Fibroblast of pulmonary artery (primary cell): Measurements from ENCODE around the gene USH1C.

Experiments used
- DNase-seq: peaks from one replicate; pipeline ENCODE4 v3.0.0-alpha.2; 2010; ENCODE audit warnings: low read depth
- H3K4me3 ChIP-seq: replicated peaks from 2 replicates; pipeline ENCODE4 v1.5.1; 2011; ENCODE audit warnings: low read depth, mild to moderate bottlenecking, control low read depth, low read length, moderate library complexity
- CTCF ChIP-seq: IDR thresholded peaks from 2 replicates; pipeline ENCODE4 v1.5.1; 2011; ENCODE audit warnings: mild to moderate bottlenecking, control low read depth, low read length, inconsistent platforms; ENCODE audit errors: missing control alignments

The USH1C gene

GRCh38 chr11:17516551-17517150, 27.6 kb downstream of the USH1C start:
- no peak for TF ChIP-seq CTCF
- H3K4me3 ChIP-seq = no peak overlapping the region
- DNase-seq = no peak

GRCh38 chr11:17515443-17516176, 28.6 kb downstream of the USH1C start:
- TF ChIP-seq CTCF = no peak
- no peak overlapping the region for H3K4me3 ChIP-seq

DNA sequence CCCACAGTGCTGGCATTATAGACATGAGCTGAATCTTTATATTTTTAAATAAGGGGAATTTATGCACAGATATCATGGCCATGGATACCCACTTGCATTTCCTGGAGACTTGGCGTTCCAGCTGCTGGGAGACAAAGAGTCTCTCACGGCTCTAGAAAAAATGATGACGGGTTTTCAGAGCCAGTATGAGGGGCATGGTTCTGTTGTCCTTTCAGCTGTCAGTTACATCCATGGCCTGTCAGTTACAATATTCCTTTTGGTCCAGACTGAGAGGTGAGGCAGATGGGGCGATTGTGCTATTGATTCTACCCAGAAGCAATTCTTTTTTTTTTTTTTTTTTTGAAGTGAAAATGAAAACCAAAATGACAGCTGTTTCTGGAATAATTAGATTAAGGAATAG, 29.7 kb downstream of the USH1C start:
- TF ChIP-seq CTCF = no peak
- no peak for DNase-seq
- H3K4me3 ChIP-seq = no peak overlapping the region

More at GRCh38 chr11:17515443-17516176, 28.6 kb downstream of the USH1C start:
- no peak for DNase-seq

DNA sequence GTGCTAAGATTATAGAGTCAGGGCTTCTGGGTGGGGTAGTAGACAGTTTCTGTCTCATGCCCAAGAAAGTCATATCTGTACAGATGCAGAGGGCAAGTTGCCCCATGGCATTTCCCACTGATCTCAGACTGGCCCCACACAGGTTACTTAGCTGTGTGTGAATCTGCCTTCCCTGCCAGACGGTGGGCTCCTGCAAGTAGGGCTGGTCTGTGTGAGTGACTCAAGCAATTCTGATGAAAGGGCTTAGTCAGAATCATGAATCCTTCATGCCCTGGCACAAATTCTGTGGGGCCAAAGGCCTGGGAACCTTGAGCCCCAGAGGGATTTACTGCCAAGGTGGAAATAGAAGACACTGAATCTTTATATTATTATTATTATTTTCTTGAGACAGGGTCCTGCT, 30.4 kb downstream of the USH1C start:
- no peak for TF ChIP-seq CTCF
- H3K4me3 ChIP-seq = no peak overlapping the region
- no peak for DNase-seq

DNA sequence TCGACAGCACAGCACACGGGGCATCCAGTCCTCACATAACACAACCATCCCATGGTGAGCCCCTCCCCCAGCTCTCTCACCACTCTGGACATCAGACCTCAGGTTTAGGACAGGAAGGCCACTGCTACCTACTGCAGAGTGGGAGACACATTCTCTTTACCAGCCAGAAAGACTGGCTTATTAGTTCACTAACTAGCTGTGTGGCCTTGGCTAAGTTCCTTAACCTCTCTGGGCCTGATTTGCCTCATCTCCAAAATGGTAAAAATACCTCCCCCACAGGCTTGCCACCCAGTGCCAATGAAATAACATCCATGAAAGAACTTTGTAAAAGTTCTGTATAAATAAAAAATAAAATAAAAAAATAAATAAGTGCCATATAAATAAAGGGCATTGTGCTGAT, 32.1 kb downstream of the USH1C start:
- no peak for TF ChIP-seq CTCF
- H3K4me3 ChIP-seq = no peak overlapping the region
- DNase-seq = no peak

DNA sequence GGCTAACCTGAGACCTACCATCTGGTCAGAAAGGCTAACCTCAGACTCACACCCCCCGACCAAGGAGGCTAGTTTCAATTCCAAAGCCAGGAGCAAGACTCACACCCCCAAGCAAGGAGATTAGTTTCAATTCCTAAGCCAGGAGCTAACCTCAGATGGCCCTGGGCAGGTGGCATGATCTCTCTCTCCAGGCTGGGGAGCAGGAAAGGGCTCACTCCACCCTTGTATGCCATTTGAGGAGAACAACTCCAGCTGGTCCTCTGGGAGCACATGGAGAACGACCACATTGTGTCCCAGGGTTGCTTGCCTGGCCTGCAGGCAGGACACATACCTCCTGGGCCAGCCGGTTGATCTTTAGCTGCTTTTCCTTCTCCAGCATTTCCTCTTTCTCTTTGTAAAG, 32.6 kb downstream of the USH1C start:
- no peak for DNase-seq
- TF ChIP-seq CTCF = no peak
- no peak overlapping the region for H3K4me3 ChIP-seq
